Right renal pelvis (tissue), 4 donors: ENCODE measurements around the gene RNF14. TPM values are rescaled to one million over a fixed set of nuclear protein-coding genes. Genes with fewer than 3 reads are reported as not detected.

ENCODE experiments used
- DNase-seq, 4 donors: peaks; one replicate each; pipeline ENCODE4 v3.0.0-alpha.2; 2013; ENCODE audit warnings: low read depth in 4 of 4, low spot score in 3 of 4, missing footprints in 1 of 4
- polyA plus RNA-seq, 4 donors: library from polyadenylated mRNA; unstranded; fragments of 120-200 nt; gene quantifications; one replicate each; pipeline ENCODE4 v1.2.1, GENCODE V29; 2013; ENCODE audit not compliant: insufficient read length in 4 of 4

RNF14 gene
- polyA plus RNA-seq, 4 donors = 58.6 to 72.0 (median 69.1) TPM

DNA sequence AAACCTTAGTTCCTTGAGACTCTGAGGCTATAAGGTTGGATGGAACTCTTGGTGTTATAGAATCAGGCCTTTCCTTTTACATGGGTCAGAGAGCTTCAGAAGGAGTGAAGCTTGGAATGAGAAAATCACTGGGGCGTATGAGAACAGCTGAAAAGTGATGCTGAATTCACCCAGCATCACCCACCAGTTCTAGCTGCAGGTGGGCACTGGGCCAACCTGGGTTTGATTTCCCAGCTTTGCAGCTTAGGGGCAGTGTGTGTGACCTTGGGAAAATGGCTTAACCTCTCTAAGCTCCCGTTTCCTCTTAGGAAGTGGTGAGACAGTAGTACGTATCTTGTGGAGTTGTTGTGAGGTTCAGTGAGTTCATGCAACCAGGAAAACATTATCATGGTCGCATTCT is 21.6 kb upstream of the RNF14 start:
- DNase-seq = no peak

- DNase-seq = no peak
Observed at GRCh38 chr5:141948812-141949211, 20.1 kb upstream of the RNF14 start.

GRCh38 chr5:141949511-141949910 is 19.4 kb upstream of the RNF14 start:
- DNase-seq = no peak

- DNase-seq = no peak
Observed at GRCh38 chr5:141950207-141951005, 18.5 kb upstream of the RNF14 start.

GRCh38 chr5:141951332-141951781 is 17.5 kb upstream of the RNF14 start:
- peak in 1 of 4 donors; percentile 40 for DNase-seq

DNA sequence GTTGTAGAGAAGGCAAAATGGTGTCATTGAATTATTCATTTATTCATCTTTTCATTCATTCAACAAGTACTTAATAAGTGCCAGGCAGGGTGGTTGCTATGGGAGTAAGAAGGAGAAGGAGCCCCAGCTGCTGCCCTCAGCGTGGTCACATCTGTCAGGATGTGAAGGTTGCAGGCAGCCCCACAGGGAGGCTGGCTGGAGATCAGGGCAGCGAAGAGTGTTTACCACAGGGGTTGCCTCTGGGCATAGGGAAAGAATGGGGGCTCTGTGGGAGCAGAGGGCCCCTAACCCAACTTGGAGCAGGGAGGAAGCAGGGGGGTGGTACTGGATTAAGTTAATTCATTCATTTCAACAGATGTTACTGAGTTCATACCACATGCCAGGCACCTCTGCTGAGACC is 16.9 kb upstream of the RNF14 start:
- DNase-seq = no peak

- DNase-seq = no peak
Observed at GRCh38 chr5:141954194-141954593, 14.7 kb upstream of the RNF14 start.

GRCh38 chr5:141957367-141957996 is 11.4 kb upstream of the RNF14 start:
- DNase-seq = no peak

GRCh38 chr5:141958113-141958512 is 10.8 kb upstream of the RNF14 start, which contains the start of gene PCDH12:
TSS of gene PCDH12 (minus strand) at chr5:141958202. CDS start at chr5:141957851, 351 bp downstream.
- peak in 2 of 4 donors; percentile 60 to 66 for DNase-seq

GRCh38 chr5:141958546-141959172 is 10.2 kb upstream of the RNF14 start:
- DNase-seq = no peak

DNA sequence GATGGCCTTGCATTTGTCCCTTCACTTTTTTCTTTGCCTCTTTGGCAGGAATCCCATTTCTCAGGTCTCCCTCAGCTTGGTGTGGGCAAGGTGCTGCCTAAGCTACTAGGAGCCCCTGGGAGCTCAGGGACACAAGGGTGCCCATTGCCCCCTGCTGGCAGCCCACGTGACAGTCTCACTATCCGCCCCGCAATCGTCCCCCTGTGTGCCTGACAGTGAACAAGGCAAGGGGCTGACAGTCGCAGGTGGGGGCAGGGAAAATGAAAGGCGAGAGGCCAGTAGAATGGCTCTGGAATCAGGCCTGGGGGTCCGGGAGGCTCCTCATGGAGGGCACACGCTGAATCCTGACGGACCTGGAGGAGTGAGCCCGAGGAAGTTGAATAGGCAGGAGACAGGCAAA is 8.9 kb upstream of the RNF14 start:
- no peak for DNase-seq

GRCh38 chr5:141960449-141961323 is 8.2 kb upstream of the RNF14 start:
- DNase-seq = peak; percentile 85 to 88 (median 87)

- DNase-seq = no peak
Observed at GRCh38 chr5:141961466-141961865, 7.4 kb upstream of the RNF14 start.

DNA sequence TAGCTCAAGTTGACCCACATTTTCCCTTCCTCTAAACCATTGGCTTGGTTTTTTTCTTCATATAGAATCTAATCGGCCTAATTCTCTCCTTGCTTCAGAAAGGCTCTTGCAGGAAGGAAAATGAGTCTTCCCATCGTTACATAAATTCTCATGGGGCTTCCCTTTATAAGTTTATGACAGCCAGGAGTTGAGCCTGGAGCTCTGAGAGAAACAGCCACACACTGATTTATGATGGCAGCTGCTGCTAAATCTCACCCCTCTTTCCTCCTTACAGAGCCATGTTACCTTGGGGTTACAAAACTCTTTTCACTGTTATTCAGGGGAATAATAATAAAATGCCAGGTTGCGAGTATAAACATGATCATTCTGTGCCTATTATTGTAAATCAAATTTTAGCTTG is 5.2 kb upstream of the RNF14 start:
- no peak for DNase-seq

GRCh38 chr5:141965071-141965470 is 3.8 kb upstream of the RNF14 start:
- no peak for DNase-seq

- no peak for DNase-seq
Observed at GRCh38 chr5:141966275-141966962, 2.5 kb upstream of the RNF14 start.

- no peak for DNase-seq
Observed at GRCh38 chr5:141966963-141967333, 2.0 kb upstream of the RNF14 start.

GRCh38 chr5:141969783-141970771 is 1.2 kb downstream of the RNF14 start:
- no peak for DNase-seq
